ENCODE data around the gene KL. TPM values are rescaled to one million over a fixed set of nuclear protein-coding genes. Genes with fewer than 3 reads are reported as not detected.

Gene KL
- total and polyA plus RNA-seq, 2 experiments from 2014 or later = 0.03 TPM; not detected in 1

DNA sequence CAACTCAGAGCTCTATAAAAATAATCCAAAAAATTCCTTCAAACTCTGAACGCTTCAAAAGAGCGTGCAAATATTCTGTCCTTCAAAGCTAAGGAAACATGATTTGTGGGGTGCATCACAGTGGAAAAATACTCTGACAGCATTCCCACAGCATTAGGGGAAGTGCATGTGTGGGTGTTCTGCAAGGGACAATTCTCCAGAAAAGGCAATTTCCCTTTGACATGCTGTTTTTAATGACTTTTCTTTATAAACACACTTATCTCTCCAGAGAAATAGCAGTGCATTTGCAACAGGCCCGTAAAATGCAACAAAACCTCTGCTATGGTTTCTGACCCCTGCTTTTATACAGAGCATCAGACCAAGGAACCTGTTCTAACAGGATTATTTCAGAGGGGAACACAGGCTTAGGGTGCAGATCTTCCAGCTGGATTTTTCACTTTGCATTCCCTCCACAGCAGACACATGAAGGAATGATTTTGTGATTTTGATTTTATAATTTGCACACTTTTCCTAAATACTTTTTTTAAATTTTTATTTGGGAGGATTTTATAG is 42.6 kb downstream of the KL start:
- Mint-ChIP-seq H3K4me1 (no peaks in the 10 kb centered on the region), H3K27ac (no peak overlapping the region), H3K36me3 (ENCODE audit: low read depth) (no peaks in the 10 kb centered on the region), H3K4me3 (no peak overlapping the region), H3K9me3 (no peaks in the 10 kb centered on the region), H3K27me3 (ENCODE audit: insufficient read depth, low read depth, poor library complexity) (peaks cover 13% of the 10 kb centered on the region)
- ATAC-seq = no peak
- no peak for DNase-seq (ENCODE audit: low spot score)
- Histone ChIP-seq H3K27me3 (ENCODE audit: insufficient read depth) (no peaks in the 10 kb centered on the region), H4K20me1 (replicated peaks; ENCODE audit: insufficient read depth) (no peaks in the 10 kb centered on the region), H3K4me1 (ENCODE audit: insufficient read depth) (no peaks in the 10 kb centered on the region), H3K79me2 (replicated peaks; ENCODE audit: insufficient read depth) (no peaks in the 10 kb centered on the region), H3K4me2 (no peak overlapping the region), H3K9me2 (ENCODE audit: insufficient read depth) (0 out of 2 replicates have a peak, but pooled peaks cover 3% of the 10 kb centered on the region), H2AFZ (no peak overlapping the region), H3K36me3 (ENCODE audit: insufficient read depth) (no peaks in the 10 kb centered on the region), H3F3A (replicated peaks; ENCODE audit: low read depth) (no peaks in the 10 kb centered on the region), H3K4me3 (no peak overlapping the region), H3K27ac (ENCODE audit: low read depth) (no peak overlapping the region)
- TF ChIP-seq ZNF331 (CRISPR knock-in tag; IDR thresholded peaks at IDR 0.05; ENCODE audit: low read depth) = no peak
- TF ChIP-seq, protein P1, sequence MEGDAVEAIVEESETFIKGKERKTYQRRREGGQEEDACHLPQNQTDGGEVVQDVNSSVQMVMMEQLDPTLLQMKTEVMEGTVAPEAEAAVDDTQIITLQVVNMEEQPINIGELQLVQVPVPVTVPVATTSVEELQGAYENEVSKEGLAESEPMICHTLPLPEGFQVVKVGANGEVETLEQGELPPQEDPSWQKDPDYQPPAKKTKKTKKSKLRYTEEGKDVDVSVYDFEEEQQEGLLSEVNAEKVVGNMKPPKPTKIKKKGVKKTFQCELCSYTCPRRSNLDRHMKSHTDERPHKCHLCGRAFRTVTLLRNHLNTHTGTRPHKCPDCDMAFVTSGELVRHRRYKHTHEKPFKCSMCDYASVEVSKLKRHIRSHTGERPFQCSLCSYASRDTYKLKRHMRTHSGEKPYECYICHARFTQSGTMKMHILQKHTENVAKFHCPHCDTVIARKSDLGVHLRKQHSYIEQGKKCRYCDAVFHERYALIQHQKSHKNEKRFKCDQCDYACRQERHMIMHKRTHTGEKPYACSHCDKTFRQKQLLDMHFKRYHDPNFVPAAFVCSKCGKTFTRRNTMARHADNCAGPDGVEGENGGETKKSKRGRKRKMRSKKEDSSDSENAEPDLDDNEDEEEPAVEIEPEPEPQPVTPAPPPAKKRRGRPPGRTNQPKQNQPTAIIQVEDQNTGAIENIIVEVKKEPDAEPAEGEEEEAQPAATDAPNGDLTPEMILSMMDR (conservative IDR thresholded peaks at IDR 0.05; ENCODE audit: low read depth in 2 of 2) = no peak
- TF ChIP-seq, protein P2, sequence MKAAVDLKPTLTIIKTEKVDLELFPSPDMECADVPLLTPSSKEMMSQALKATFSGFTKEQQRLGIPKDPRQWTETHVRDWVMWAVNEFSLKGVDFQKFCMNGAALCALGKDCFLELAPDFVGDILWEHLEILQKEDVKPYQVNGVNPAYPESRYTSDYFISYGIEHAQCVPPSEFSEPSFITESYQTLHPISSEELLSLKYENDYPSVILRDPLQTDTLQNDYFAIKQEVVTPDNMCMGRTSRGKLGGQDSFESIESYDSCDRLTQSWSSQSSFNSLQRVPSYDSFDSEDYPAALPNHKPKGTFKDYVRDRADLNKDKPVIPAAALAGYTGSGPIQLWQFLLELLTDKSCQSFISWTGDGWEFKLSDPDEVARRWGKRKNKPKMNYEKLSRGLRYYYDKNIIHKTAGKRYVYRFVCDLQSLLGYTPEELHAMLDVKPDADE (IDR thresholded peaks at IDR 0.05) = no peak
- no peak for TF ChIP-seq ZNF114 (CRISPR knock-in tag; IDR thresholded peaks at IDR 0.05)

DNA sequence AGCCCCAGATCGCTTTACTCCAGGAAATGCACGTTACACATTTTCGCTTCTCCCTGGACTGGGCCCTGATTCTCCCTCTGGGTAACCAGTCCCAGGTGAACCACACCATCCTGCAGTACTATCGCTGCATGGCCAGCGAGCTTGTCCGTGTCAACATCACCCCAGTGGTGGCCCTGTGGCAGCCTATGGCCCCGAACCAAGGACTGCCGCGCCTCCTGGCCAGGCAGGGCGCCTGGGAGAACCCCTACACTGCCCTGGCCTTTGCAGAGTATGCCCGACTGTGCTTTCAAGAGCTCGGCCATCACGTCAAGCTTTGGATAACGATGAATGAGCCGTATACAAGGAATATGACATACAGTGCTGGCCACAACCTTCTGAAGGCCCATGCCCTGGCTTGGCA is 44.6 kb downstream of the KL start:
- H3K4me3 Mint-ChIP-seq = no peak overlapping the region
- no peak overlapping the region for H3K27ac ChIP-seq (ENCODE audit: low read depth)
- no peaks in the 10 kb centered on the region for H3K9me3 Mint-ChIP-seq
- H3K4me1 Mint-ChIP-seq = no peaks in the 10 kb centered on the region
- H3K4me3 ChIP-seq = no peak overlapping the region
- no peak overlapping the region for H3K27ac Mint-ChIP-seq
- no peaks in the 10 kb centered on the region for H3K4me1 ChIP-seq (ENCODE audit: insufficient read depth)
- H4K20me1 ChIP-seq (replicated peaks; ENCODE audit: insufficient read depth) = no peaks in the 10 kb centered on the region
- H3K27me3 Mint-ChIP-seq (ENCODE audit: insufficient read depth, low read depth, poor library complexity) = peaks cover 14% of the 10 kb centered on the region
- no peaks in the 10 kb centered on the region for H3F3A ChIP-seq (replicated peaks; ENCODE audit: low read depth)
- H3K27me3 ChIP-seq (ENCODE audit: insufficient read depth) = no peaks in the 10 kb centered on the region
- no peak overlapping the region for H3K4me2 ChIP-seq
- H3K36me3 ChIP-seq (ENCODE audit: insufficient read depth) = no peaks in the 10 kb centered on the region
- no peak for ATAC-seq
- H3K9me2 ChIP-seq (ENCODE audit: insufficient read depth) = 0 out of 2 replicates have a peak, but pooled peaks cover 3% of the 10 kb centered on the region
- no peaks in the 10 kb centered on the region for H3K36me3 Mint-ChIP-seq (ENCODE audit: low read depth)
- DNase-seq (ENCODE audit: low spot score) = no peak
- H2AFZ ChIP-seq = no peak overlapping the region
- no peaks in the 10 kb centered on the region for H3K79me2 ChIP-seq (replicated peaks; ENCODE audit: insufficient read depth)
- TF ChIP-seq, protein P3, sequence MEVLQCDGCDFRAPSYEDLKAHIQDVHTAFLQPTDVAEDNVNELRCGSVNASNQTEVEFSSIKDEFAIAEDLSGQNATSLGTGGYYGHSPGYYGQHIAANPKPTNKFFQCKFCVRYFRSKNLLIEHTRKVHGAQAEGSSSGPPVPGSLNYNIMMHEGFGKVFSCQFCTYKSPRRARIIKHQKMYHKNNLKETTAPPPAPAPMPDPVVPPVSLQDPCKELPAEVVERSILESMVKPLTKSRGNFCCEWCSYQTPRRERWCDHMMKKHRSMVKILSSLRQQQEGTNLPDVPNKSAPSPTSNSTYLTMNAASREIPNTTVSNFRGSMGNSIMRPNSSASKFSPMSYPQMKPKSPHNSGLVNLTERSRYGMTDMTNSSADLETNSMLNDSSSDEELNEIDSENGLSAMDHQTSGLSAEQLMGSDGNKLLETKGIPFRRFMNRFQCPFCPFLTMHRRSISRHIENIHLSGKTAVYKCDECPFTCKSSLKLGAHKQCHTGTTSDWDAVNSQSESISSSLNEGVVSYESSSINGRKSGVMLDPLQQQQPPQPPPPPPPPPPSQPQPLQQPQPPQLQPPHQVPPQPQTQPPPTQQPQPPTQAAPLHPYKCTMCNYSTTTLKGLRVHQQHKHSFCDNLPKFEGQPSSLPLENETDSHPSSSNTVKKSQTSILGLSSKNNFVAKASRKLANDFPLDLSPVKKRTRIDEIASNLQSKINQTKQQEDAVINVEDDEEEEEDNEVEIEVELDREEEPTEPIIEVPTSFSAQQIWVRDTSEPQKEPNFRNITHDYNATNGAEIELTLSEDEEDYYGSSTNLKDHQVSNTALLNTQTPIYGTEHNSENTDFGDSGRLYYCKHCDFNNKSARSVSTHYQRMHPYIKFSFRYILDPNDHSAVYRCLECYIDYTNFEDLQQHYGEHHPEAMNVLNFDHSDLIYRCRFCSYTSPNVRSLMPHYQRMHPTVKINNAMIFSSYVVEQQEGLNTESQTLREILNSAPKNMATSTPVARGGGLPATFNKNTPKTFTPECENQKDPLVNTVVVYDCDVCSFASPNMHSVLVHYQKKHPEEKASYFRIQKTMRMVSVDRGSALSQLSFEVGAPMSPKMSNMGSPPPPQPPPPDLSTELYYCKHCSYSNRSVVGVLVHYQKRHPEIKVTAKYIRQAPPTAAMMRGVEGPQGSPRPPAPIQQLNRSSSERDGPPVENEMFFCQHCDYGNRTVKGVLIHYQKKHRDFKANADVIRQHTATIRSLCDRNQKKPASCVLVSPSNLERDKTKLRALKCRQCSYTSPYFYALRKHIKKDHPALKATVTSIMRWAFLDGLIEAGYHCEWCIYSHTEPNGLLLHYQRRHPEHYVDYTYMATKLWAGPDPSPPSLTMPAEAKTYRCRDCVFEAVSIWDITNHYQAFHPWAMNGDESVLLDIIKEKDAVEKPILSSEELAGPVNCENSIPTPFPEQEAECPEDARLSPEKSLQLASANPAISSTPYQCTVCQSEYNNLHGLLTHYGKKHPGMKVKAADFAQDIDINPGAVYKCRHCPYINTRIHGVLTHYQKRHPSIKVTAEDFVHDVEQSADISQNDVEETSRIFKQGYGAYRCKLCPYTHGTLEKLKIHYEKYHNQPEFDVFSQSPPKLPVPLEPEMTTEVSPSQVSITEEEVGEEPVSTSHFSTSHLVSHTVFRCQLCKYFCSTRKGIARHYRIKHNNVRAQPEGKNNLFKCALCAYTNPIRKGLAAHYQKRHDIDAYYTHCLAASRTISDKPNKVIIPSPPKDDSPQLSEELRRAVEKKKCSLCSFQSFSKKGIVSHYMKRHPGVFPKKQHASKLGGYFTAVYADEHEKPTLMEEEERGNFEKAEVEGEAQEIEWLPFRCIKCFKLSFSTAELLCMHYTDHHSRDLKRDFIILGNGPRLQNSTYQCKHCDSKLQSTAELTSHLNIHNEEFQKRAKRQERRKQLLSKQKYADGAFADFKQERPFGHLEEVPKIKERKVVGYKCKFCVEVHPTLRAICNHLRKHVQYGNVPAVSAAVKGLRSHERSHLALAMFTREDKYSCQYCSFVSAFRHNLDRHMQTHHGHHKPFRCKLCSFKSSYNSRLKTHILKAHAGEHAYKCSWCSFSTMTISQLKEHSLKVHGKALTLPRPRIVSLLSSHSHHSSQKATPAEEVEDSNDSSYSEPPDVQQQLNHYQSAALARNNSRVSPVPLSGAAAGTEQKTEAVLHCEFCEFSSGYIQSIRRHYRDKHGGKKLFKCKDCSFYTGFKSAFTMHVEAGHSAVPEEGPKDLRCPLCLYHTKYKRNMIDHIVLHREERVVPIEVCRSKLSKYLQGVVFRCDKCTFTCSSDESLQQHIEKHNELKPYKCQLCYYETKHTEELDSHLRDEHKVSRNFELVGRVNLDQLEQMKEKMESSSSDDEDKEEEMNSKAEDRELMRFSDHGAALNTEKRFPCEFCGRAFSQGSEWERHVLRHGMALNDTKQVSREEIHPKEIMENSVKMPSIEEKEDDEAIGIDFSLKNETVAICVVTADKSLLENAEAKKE (CRISPR knock-in tag; IDR thresholded peaks at IDR 0.05) = no peak
- TF ChIP-seq POLR2AphosphoS5 (IDR thresholded peaks at IDR 0.05; ENCODE audit: low read depth) = no peak
- TF ChIP-seq ZNF331 (CRISPR knock-in tag; IDR thresholded peaks at IDR 0.05; ENCODE audit: low read depth) = no peak
- TF ChIP-seq ZNF114 (CRISPR knock-in tag; IDR thresholded peaks at IDR 0.05) = no peak
- TF ChIP-seq EZH2phosphoT487 (IDR thresholded peaks at IDR 0.05; ENCODE audit: unreplicated experiment) = no peak
- no peak for TF ChIP-seq CREB1 (CRISPR knock-in tag; IDR thresholded peaks at IDR 0.05; ENCODE audit: low read depth)
- TF ChIP-seq, protein P4, sequence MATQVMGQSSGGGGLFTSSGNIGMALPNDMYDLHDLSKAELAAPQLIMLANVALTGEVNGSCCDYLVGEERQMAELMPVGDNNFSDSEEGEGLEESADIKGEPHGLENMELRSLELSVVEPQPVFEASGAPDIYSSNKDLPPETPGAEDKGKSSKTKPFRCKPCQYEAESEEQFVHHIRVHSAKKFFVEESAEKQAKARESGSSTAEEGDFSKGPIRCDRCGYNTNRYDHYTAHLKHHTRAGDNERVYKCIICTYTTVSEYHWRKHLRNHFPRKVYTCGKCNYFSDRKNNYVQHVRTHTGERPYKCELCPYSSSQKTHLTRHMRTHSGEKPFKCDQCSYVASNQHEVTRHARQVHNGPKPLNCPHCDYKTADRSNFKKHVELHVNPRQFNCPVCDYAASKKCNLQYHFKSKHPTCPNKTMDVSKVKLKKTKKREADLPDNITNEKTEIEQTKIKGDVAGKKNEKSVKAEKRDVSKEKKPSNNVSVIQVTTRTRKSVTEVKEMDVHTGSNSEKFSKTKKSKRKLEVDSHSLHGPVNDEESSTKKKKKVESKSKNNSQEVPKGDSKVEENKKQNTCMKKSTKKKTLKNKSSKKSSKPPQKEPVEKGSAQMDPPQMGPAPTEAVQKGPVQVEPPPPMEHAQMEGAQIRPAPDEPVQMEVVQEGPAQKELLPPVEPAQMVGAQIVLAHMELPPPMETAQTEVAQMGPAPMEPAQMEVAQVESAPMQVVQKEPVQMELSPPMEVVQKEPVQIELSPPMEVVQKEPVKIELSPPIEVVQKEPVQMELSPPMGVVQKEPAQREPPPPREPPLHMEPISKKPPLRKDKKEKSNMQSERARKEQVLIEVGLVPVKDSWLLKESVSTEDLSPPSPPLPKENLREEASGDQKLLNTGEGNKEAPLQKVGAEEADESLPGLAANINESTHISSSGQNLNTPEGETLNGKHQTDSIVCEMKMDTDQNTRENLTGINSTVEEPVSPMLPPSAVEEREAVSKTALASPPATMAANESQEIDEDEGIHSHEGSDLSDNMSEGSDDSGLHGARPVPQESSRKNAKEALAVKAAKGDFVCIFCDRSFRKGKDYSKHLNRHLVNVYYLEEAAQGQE (IDR thresholded peaks at IDR 0.05; ENCODE audit: unreplicated experiment) = no peak
